Activated T-helper 1 cell treated with anti-CD3 and anti-CD28 coated beads, Interleukin-12 subunit alpha, Interleukin-12 subunit beta, Interleukin-2, Interleukin-4 antibody, amounts not matched to agents 30 ng/mL and 10 ng/mL and 1 ng/mL, durations not matched to agents 14 hours and 24 hours and 36 hours (primary cell): ENCODE measurements around the gene PYGO2. TPM values are rescaled to one million over a fixed set of nuclear protein-coding genes. Genes with fewer than 3 reads are reported as not detected.
"Not testable (repeated sequence)": the region's sequence is repeated elsewhere in the genome, so short reads cannot be mapped to it uniquely, and the experiment has no call there.

Source experiments
- DNase-seq: peaks from one replicate; pipeline ENCODE4 v3.0.0; 2021; ENCODE audit warnings: low spot score
- H3K27ac Mint-ChIP-seq: one replicate; pipeline ENCODE4 v1.8.0; 2021; ENCODE audit warnings: mild to moderate bottlenecking, mixed read lengths
- H3K27me3 Mint-ChIP-seq: one replicate; pipeline ENCODE4 v1.8.0; 2022; ENCODE audit warnings: mild to moderate bottlenecking, moderate library complexity, mixed read lengths; ENCODE audit not compliant: insufficient read depth
- H3K36me3 Mint-ChIP-seq: one replicate; pipeline ENCODE4 v1.8.0; 2021; ENCODE audit warnings: low read depth, mixed read lengths
- H3K4me1 Mint-ChIP-seq: one replicate; pipeline ENCODE4 v1.8.0; 2021; ENCODE audit warnings: low read depth, mixed read lengths
- H3K4me3 Mint-ChIP-seq: one replicate; pipeline ENCODE4 v1.8.0; 2021; ENCODE audit warnings: mild to moderate bottlenecking, moderate library complexity, mixed read lengths
- H3K9me3 Mint-ChIP-seq: one replicate; pipeline ENCODE4 v1.8.0; 2021; ENCODE audit warnings: mixed read lengths
- intact Hi-C: fragments of 100-400 bp; cut with micrococcal nuclease; formaldehyde crosslinking; loops from one replicate; pipeline ENCODE4 v1.15.1; 2024
- total RNA-seq: library from RNA; stranded (reverse); gene quantifications from 2 replicates; pipeline ENCODE4 v1.2.3, GENCODE V29; 2022

The PYGO2 gene
- total RNA-seq, 1 donor from 2014 or later: 34.7 TPM

GRCh38 chr1:154911691-154912550, 49.7 kb downstream of the PYGO2 start:
- Mint-ChIP-seq H3K9me3 (peaks cover 6% of the 10 kb centered on the region), H3K27me3 (peaks cover 2% of the 10 kb centered on the region), H3K27ac (no peak overlapping the region), H3K4me3 (no peak overlapping the region), H3K36me3 (peaks cover 6% of the 10 kb centered on the region), H3K4me1 (no peaks in the 10 kb centered on the region)
- DNase-seq: no peak
- intact Hi-C loops: no loop called here

GRCh38 chr1:154910851-154911250, 50.7 kb downstream of the PYGO2 start:
- peaks cover 3% of the 10 kb centered on the region for H3K27me3 Mint-ChIP-seq
- no peak for DNase-seq
- peaks cover 3% of the 10 kb centered on the region for H3K36me3 Mint-ChIP-seq
- no peaks in the 10 kb centered on the region for H3K4me1 Mint-ChIP-seq
- no peaks in the 10 kb centered on the region for H3K9me3 Mint-ChIP-seq
- intact Hi-C loops: no loop called here
- no peak overlapping the region for H3K27ac Mint-ChIP-seq
- no peak overlapping the region for H3K4me3 Mint-ChIP-seq

GRCh38 chr1:154908937-154909336, 52.6 kb downstream of the PYGO2 start:
- no peak for DNase-seq
- Mint-ChIP-seq H3K4me3 (no peak overlapping the region), H3K4me1 (no peaks in the 10 kb centered on the region), H3K27ac (no peak overlapping the region), H3K27me3 (peaks cover 3% of the 10 kb centered on the region), H3K9me3 (no peaks in the 10 kb centered on the region), H3K36me3 (no peaks in the 10 kb centered on the region)
- intact Hi-C loops: no loop called here

- H3K9me3 Mint-ChIP-seq, H3K36me3 Mint-ChIP-seq, intact Hi-C loops, H3K27me3 Mint-ChIP-seq, H3K4me3 Mint-ChIP-seq, DNase-seq, H3K4me1 Mint-ChIP-seq, H3K27ac Mint-ChIP-seq: not testable (repeated sequence)
Observed at GRCh38 chr1:154908129-154908528, 53.5 kb downstream of the PYGO2 start.

Other genes with a start within 250 kb of the PYGO2 start
- 0.34 and 0.36 TPM in 2 replicates for gene KCNN3, start 91.5 kb downstream of the PYGO2 start, total RNA-seq
- 42.5 and 43.3 TPM in 2 replicates for gene PMVK, start 25.1 kb downstream of the PYGO2 start, total RNA-seq
- gene PBXIP1, start 5.7 kb downstream of the PYGO2 start, total RNA-seq: 25.1 and 27.9 TPM in 2 replicates
- gene SHC1, start 9.0 kb upstream of the PYGO2 start, total RNA-seq: 61.4 and 62.3 TPM in 2 replicates
- 151 and 158 TPM in 2 replicates for gene CKS1B, start 12.9 kb upstream of the PYGO2 start, total RNA-seq
- 69.2 and 74.3 TPM in 2 replicates for gene FLAD1, start 21.6 kb upstream of the PYGO2 start, total RNA-seq
- 1.5 and 1.8 TPM in 2 replicates for gene LENEP, start 31.8 kb upstream of the PYGO2 start, total RNA-seq
- 166 and 172 TPM in 2 replicates for gene ZBTB7B, start 41.0 kb upstream of the PYGO2 start, total RNA-seq
- gene DCST2, start 72.0 kb upstream of the PYGO2 start, total RNA-seq: 0.26 and 0.27 TPM in 2 replicates
- not detected in 2 replicates for gene DCST1, start 72.0 kb upstream of the PYGO2 start, total RNA-seq
- 82.9 and 86.8 TPM in 2 replicates for gene ADAM15, start 89.5 kb upstream of the PYGO2 start, total RNA-seq
- 5.7 and 6.8 TPM in 2 replicates for gene EFNA4, start 102.0 kb upstream of the PYGO2 start, total RNA-seq
- gene EFNA3, start 117.1 kb upstream of the PYGO2 start, total RNA-seq: 2.8 and 3.0 TPM in 2 replicates
- gene EFNA1, start 166.1 kb upstream of the PYGO2 start, total RNA-seq: not detected in 2 replicates
- 45.7 and 47.7 TPM in 2 replicates for gene SLC50A1, start 174.1 kb upstream of the PYGO2 start, total RNA-seq
- 43.7 and 45.1 TPM in 2 replicates for gene DPM3, start 178.7 kb upstream of the PYGO2 start, total RNA-seq
- gene KRTCAP2, start 211.5 kb upstream of the PYGO2 start, total RNA-seq: 230 and 238 TPM in 2 replicates
- 10.2 and 12.6 TPM in 2 replicates for gene TRIM46, start 212.1 kb upstream of the PYGO2 start, total RNA-seq
- gene THBS3, start 246.1 kb upstream of the PYGO2 start, total RNA-seq: 9.7 and 10.0 TPM in 2 replicates
- 61.8 and 62.3 TPM in 2 replicates for gene MTX1, start 246.9 kb upstream of the PYGO2 start, total RNA-seq